C4-2B (cell line): Measurements from ENCODE around the gene HAPLN2.

Experiments used
- H3K27ac ChIP-seq: fragments of 450-650 bp; 2 replicates; pipeline ENCODE4 v1.5.1; 2017
- ZFX ChIP-seq: fragments of 450-650 bp; IDR thresholded peaks from 2 replicates; pipeline ENCODE4 v1.6.1; 2017
- TF ChIP-seq, protein P1 (sequence below): fragments of 450-650 bp; conservative IDR thresholded peaks from 2 replicates; pipeline ENCODE4 v1.5.1; 2017; ENCODE audit warnings: mild to moderate bottlenecking

The HAPLN2 gene

DNA sequence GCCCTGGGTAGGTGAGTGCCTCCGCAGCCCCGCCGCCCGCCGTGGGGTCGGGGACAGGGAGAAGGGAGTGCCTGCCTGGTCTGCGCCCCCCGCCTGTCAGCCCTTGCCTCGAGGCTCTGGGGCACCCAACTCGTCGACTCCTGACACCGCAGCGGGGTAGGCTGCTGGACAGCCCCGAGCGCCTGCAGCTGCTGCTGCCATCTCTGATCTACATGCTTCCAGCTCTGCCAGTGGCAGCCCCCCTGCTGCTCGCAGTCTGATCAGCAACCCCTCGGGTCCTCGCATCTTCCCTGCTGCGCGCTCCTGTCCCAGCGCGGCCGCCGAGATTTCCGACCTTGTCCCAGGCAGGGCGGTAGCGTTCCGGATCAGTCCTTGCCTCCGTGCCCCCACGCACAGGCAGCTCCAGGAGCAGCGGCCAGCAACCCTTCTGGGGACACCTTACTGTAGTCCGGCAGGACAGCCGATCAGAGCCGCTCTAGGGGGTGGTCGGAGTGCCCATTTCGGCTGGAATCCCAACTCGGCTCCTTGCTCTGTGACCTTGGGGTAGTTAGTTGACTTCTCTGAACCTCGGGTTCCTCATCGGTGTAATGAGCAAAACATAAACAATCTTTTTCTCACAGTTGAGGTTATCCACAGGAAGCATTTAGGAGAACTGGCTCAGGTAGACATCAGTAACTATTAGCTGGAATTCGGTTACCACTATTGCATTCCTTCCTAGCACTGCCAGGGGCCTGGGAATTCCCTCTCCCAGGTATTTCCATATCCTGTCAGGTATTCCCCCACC is 23.2 kb downstream of the HAPLN2 start:
- TF ChIP-seq, protein P1, sequence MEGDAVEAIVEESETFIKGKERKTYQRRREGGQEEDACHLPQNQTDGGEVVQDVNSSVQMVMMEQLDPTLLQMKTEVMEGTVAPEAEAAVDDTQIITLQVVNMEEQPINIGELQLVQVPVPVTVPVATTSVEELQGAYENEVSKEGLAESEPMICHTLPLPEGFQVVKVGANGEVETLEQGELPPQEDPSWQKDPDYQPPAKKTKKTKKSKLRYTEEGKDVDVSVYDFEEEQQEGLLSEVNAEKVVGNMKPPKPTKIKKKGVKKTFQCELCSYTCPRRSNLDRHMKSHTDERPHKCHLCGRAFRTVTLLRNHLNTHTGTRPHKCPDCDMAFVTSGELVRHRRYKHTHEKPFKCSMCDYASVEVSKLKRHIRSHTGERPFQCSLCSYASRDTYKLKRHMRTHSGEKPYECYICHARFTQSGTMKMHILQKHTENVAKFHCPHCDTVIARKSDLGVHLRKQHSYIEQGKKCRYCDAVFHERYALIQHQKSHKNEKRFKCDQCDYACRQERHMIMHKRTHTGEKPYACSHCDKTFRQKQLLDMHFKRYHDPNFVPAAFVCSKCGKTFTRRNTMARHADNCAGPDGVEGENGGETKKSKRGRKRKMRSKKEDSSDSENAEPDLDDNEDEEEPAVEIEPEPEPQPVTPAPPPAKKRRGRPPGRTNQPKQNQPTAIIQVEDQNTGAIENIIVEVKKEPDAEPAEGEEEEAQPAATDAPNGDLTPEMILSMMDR: no peak
- no peak for TF ChIP-seq ZFX
- H3K27ac ChIP-seq: no peak overlapping the region

DNA sequence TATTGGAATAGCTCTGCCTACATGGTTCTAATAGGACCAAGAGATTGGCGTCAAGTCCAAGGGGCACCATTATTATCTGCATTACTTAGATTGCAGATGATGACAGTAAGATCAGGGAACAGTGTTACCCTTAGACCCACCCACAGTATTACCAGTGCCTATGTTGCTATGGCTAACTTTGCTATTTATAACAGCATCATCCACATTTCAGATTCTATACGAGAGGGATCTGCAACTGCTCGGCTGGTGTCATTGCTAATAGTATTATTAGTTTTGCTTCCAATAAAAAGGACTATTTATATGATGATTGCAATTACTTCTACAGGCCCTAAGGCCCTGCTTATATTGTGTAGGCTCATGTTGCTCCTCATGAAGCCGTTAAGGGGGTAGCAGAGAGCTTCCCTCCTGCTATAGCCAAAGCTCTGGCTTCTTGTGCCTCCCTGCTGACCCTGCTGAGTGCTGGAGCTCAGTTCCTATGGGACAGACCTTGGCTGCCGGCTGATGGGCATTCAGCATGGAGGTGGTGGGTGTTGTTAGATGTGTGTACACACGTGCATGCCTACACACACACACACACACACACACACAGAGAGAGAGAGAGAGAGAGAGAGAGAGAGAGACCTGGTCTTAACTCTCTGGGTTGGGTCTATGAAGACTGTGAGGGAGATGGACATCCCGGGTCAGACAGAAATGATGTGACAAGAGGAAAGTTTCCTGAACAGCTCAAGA is 24.0 kb downstream of the HAPLN2 start:
- H3K27ac ChIP-seq: no peak overlapping the region
- TF ChIP-seq, protein P1: no peak
- no peak for TF ChIP-seq ZFX

DNA sequence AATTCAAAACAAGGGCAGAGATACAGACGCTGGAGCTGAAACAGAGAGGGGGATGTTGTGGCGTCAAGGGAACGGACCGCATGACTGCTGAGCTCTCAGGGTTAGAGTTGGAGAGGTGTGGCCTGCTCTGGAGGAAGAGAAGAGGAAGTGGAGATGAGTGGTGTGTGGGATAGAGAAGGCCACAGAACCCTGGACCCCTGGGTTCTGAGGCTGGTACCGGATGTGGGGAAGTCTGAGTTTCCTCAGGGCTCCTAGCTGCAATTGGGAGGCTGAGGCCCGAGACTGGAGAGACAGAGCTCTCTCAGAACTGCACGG is 24.5 kb downstream of the HAPLN2 start:
- no peak overlapping the region for H3K27ac ChIP-seq
- no peak for TF ChIP-seq ZFX
- TF ChIP-seq, protein P1: no peak

- TF ChIP-seq ZFX: no peak
- TF ChIP-seq, protein P1: no peak
- H3K27ac ChIP-seq: no peak overlapping the region
Measured at GRCh38 chr1:156644146-156644545, 24.9 kb downstream of the HAPLN2 start.

GRCh38 chr1:156644640-156645039 is 25.4 kb downstream of the HAPLN2 start:
- no peak for TF ChIP-seq ZFX
- TF ChIP-seq, protein P1: no peak
- H3K27ac ChIP-seq: no peak overlapping the region

- TF ChIP-seq, protein P1: no peak
- TF ChIP-seq ZFX: no peak
- H3K27ac ChIP-seq: no peak overlapping the region
Measured at GRCh38 chr1:156645056-156645455, 25.8 kb downstream of the HAPLN2 start.

GRCh38 chr1:156645666-156646065 is 26.5 kb downstream of the HAPLN2 start:
- TF ChIP-seq, protein P1: no peak
- no peak for TF ChIP-seq ZFX
- H3K27ac ChIP-seq: no peak overlapping the region
